B cell (primary cell): ENCODE measurements around the gene TICAM1. TPM values are rescaled to one million over a fixed set of nuclear protein-coding genes. Genes with fewer than 3 reads are reported as not detected.

Source experiments
- ATAC-seq: fragments of 200-7000 bp; cut with Tn5 transposase; one replicate; pipeline ENCODE4 v1.10.0; 2021; ENCODE audit warnings: low read depth, mild to moderate bottlenecking, moderate number of reproducible peaks, moderate library complexity
- CTCF ChIA-PET: fragments of 350-600 bp; sonication (Branson Sonifier 250); formaldehyde crosslinking; loops from one replicate; lab custom pipeline; 2021; ENCODE audit warnings: antibody characterized with exemption, inconsistent platforms; lab: Charles Lee
- POLR2A ChIA-PET: fragments of 350-600 bp; sonication (Branson Sonifier 250); formaldehyde crosslinking; loops from one replicate; lab custom pipeline; 2021; ENCODE audit warnings: antibody characterized with exemption; lab: Charles Lee
- DNase-seq: peaks from one replicate; pipeline ENCODE4 v3.0.0; 2013
- H2AFZ ChIP-seq: 2 replicates; pipeline ENCODE4 v1.6.1; 2012; ENCODE audit warnings: mild to moderate bottlenecking, low read depth, low read length; ENCODE audit not compliant: insufficient read depth, poor library complexity, severe bottlenecking
- H3K27ac ChIP-seq, 2 donors: 1 replicate in 1 of 2; 2 replicates in 1 of 2; pipeline ENCODE4 v1.5.1; 2012 to 2013; ENCODE audit warnings: low read length in 2 of 2, mild to moderate bottlenecking in 2 of 2, moderate library complexity in 1 of 2
- H3K27me3 ChIP-seq, 4 experiments: fragments of 200-600 bp in 1 of 4; sonication (generic) in 1 of 4; replicated peaks in 1 of 4; 1 replicate in 2 of 4; 2 replicates in 2 of 4; pipeline versions ENCODE4 v1.6.1 to v1.7.0; 2013 to 2016; ENCODE audit warnings: low read length in 3 of 4, mild to moderate bottlenecking in 2 of 4, mixed read lengths in 1 of 4, moderate library complexity in 1 of 4; ENCODE audit not compliant: insufficient read depth in 4 of 4, control insufficient read depth in 3 of 4; ENCODE audit errors: control extremely low read depth in 1 of 4
- H3K36me3 ChIP-seq, 2 experiments: replicated peaks in 1 of 2; 1 replicate in 1 of 2; 2 replicates in 1 of 2; pipeline versions ENCODE4 v1.6.1 to v1.7.1; 2013; ENCODE audit warnings: low read length in 1 of 2; ENCODE audit not compliant: insufficient read depth in 2 of 2, control insufficient read depth in 1 of 2; ENCODE audit errors: control extremely low read depth in 1 of 2, extremely low read depth in 1 of 2
- H3K4me1 ChIP-seq, 2 donors: fragments of 200-600 bp in 1 of 2; sonication (generic) in 1 of 2; 1 replicate in 1 of 2; 2 replicates in 1 of 2; pipeline versions ENCODE4 v1.5.1 to v1.6.1; 2013 to 2017; ENCODE audit warnings: low read length in 2 of 2; ENCODE audit not compliant: control insufficient read depth in 2 of 2, insufficient read depth in 2 of 2
- H3K4me2 ChIP-seq: replicated peaks from 2 replicates; pipeline ENCODE3; 2012; ENCODE audit warnings: mild to moderate bottlenecking, low read depth, low read length; ENCODE audit not compliant: poor library complexity, severe bottlenecking
- H3K4me3 ChIP-seq, 5 experiments: fragments of 200-600 bp in 1 of 5; sonication (generic) in 1 of 5; 1 replicate in 3 of 5; 2 replicates in 2 of 5; pipeline versions ENCODE4 v1.5.1 to v1.7.0; 2011 to 2016; ENCODE audit warnings: low read length in 4 of 5, mild to moderate bottlenecking in 4 of 5, low read depth in 2 of 5, control low read depth in 1 of 5, moderate library complexity in 1 of 5; ENCODE audit not compliant: insufficient read depth in 1 of 5; ENCODE audit errors: control extremely low read depth in 1 of 5, extremely low read depth in 1 of 5
- H3K79me2 ChIP-seq: fragments of 200-600 bp; sonication (generic); one replicate; pipeline ENCODE4 v1.6.0; 2016; ENCODE audit warnings: low read length; ENCODE audit not compliant: control insufficient read depth, insufficient read depth
- H3K9ac ChIP-seq: fragments of 200-600 bp; sonication (generic); 2 replicates; pipeline ENCODE4 v1.6.1; 2017; ENCODE audit warnings: mild to moderate bottlenecking, low read length, moderate library complexity
- H3K9me3 ChIP-seq, 3 donors: one replicate each; pipeline versions ENCODE4 v1.6.1 to v1.7.1; 2013; ENCODE audit warnings: low read length in 2 of 3; ENCODE audit not compliant: control insufficient read depth in 2 of 3, insufficient read depth in 1 of 3; ENCODE audit errors: control extremely low read depth in 1 of 3
- H4K20me1 ChIP-seq: 2 replicates; pipeline ENCODE4 v1.6.0; 2012; ENCODE audit warnings: mild to moderate bottlenecking, low read length; ENCODE audit not compliant: insufficient read depth, control insufficient read depth, poor library complexity, severe bottlenecking
- H3K27ac Mint-ChIP-seq: one replicate; pipeline ENCODE4 v1.8.0; 2021; ENCODE audit warnings: mixed read lengths
- H3K27me3 Mint-ChIP-seq: one replicate; pipeline ENCODE4 v1.8.0; 2021; ENCODE audit warnings: mixed read lengths
- H3K4me1 Mint-ChIP-seq: one replicate; pipeline ENCODE4 v1.8.0; 2021; ENCODE audit warnings: mixed read lengths
- H3K4me3 Mint-ChIP-seq: one replicate; pipeline ENCODE4 v1.8.0; 2021; ENCODE audit warnings: mixed read lengths
- H3K9me3 Mint-ChIP-seq: one replicate; pipeline ENCODE4 v1.8.0; 2022; ENCODE audit warnings: mixed read lengths; ENCODE audit not compliant: insufficient read depth
- CTCF ChIP-seq: fragments of 200-600 bp; IDR thresholded peaks from one replicate; pipeline ENCODE4 v1.8.0; 2022; ENCODE audit warnings: antibody characterized with exemption, mild to moderate bottlenecking
- EZH2 ChIP-seq: IDR thresholded peaks from 2 replicates; pipeline ENCODE4 v1.6.1; 2012; ENCODE audit warnings: borderline replicate concordance, low read depth, mild to moderate bottlenecking, moderate library complexity, low read length; ENCODE audit not compliant: insufficient read depth, poor library complexity, severe bottlenecking
- WGBS: methylation state at CpG from one replicate; pipeline ENCODE4 v1.1.5; 2013; ENCODE audit warnings: missing lambda C conversion rate; ENCODE audit not compliant: insufficient coverage; 5-methylcytosine and 5-hydroxymethylcytosine counted together
- intact Hi-C: fragments of 100-400 bp; cut with micrococcal nuclease; formaldehyde crosslinking; loops from one replicate; pipeline ENCODE4 v1.10.0; 2022
- polyA minus RNA-seq: library from RNA; depleted of rRNA, polyadenylated mRNA; stranded (reverse); fragments of >200 nt; gene quantifications from 2 replicates; pipeline ENCODE4 v1.2.3, GENCODE V29; 2012
- polyA plus RNA-seq: library from polyadenylated mRNA; depleted of rRNA; stranded (reverse); fragments of >200 nt; gene quantifications from 2 replicates; pipeline ENCODE4 v1.2.3, GENCODE V29; 2012
- total RNA-seq, 2 donors: library from RNA; stranded (reverse); fragments of 120-200 nt in 1 of 2; gene quantifications; 1 replicate in 1 of 2; 2 replicates in 1 of 2; pipeline versions ENCODE4 v1.2.3 to v1.2.4, GENCODE V29; 2013 to 2022

The TICAM1 gene
- total RNA-seq (18.1 and 19.7 TPM in 2 replicates), polyA plus RNA-seq (12.7 and 15.1 TPM in 2 replicates), polyA minus RNA-seq (13.3 and 29.5 TPM in 2 replicates)
- total RNA-seq (2013), result 2.3 TPM

DNA sequence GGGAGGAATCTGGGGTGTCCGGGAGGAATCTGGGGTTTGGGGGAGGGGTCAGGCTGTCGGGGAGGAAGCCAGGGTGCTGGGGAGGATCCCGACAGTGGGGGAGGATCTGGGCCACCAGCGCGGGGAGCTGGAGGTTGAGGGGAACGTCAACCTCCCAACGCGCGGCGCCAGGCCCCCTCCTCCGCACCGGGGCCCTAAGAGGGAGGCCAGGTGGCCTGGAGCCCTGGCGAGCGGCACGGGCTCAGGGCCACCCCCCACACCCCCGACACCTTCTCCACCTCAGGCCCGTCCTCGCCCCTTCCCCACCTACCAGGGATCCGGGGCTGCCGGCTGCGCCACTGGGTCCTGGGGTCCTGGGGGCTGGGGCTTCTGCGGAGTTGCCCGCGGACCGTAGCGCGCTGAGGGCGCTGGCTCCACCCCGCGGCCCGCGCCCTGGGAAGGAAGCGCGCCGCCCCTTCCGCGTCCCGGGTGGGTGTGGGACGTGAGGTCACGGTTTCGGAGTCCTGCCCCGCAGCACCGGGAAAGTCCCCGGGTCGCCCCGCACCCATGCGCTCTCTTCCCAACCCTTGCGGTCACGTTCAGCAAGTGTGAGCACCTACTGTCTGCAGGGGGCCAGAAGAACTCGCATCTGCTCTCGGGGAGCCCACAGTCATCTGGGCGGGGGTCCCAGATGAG is at the start of gene TICAM1:
TICAM1 (minus strand) TSS at position 409 of the 675 bp plus-strand sequence. CDS start 13,335 bp downstream, outside the sequence.
- H3K9me3 Mint-ChIP-seq, result no peaks in the 10 kb centered on the region
- Histone ChIP-seq H3K4me2 (peak within 1 kb of the TSS; percentile 93), H3K4me3 (peak within 1 kb of the TSS; percentile 84 to 96 (median 89)), H3K27me3 (no peaks in the 10 kb centered on the region), H3K36me3 (no peaks in the 10 kb centered on the region), H3K4me1 (peaks cover 17 to 41% of the 10 kb centered on the region in 2 donors), H2AFZ (peak within 1 kb of the TSS; percentile 75), H3K27ac (peak within 1 kb of the TSS; percentile 91 to 92), H3K9ac (peak within 1 kb of the TSS; percentile 87), H3K9me3 (no peaks in the 10 kb centered on the region), H4K20me1 (peaks cover 17% of the 10 kb centered on the region), H3K79me2 (peaks cover 46% of the 10 kb centered on the region)
- H3K4me3 Mint-ChIP-seq, result peak within 1 kb of the TSS; percentile 93
- under 1% methylated on average over 47 of the region's 52 CpGs for WGBS
- H3K27me3 Mint-ChIP-seq, result no peaks in the 10 kb centered on the region
- no peak for TF ChIP-seq EZH2
- TF ChIP-seq CTCF, result no peak
- CTCF ChIA-PET, result interaction anchor here (0.9 to 11.1 kb wide), 11 partner anchors 9 to 99 kb away, joined by 3 to 135 read pairs (median 3); partner anchors contain the start of gene FEM1A
- peak; percentile 91 for DNase-seq
- intact Hi-C loops, result no loop called here
- POLR2A ChIA-PET, result interaction anchor here (0.7 kb wide), 1 partner anchor 15 kb away, joined by 4 read pairs; no protein-coding TSS in a partner anchor
- ATAC-seq, result peak; percentile 80
- H3K4me1 Mint-ChIP-seq, result peaks cover 30% of the 10 kb centered on the region
- H3K27ac Mint-ChIP-seq, result peak within 1 kb of the TSS; percentile 93

GRCh38 chr19:4879041-4879440 is 47.5 kb upstream of the TICAM1 start:
- ATAC-seq (no peak), DNase-seq (no peak)
- Histone ChIP-seq H3K36me3 (no peaks in the 10 kb centered on the region), H3K27me3 (peaks cover 0 to 14% (median 1%) of the 10 kb centered on the region in 4 experiments), H4K20me1 (peaks cover 7% of the 10 kb centered on the region), H2AFZ (no peak overlapping the region), H3K4me2 (peak overlapping the region; percentile 58), H3K9me3 (no peaks in the 10 kb centered on the region), H3K9ac (no peak overlapping the region), H3K27ac (no peak overlapping the region), H3K4me1 (peaks cover 13 to 18% of the 10 kb centered on the region in 2 donors), H3K79me2 (peaks cover 16% of the 10 kb centered on the region), H3K4me3 (no peak overlapping the region)
- Mint-ChIP-seq H3K4me3 (no peak overlapping the region), H3K9me3 (no peaks in the 10 kb centered on the region), H3K27ac (no peak overlapping the region), H3K4me1 (peaks cover 12% of the 10 kb centered on the region), H3K27me3 (no peaks in the 10 kb centered on the region)
- ChIA-PET POLR2A (no interaction called here), CTCF (interaction anchor here (0.6 to 1.2 kb wide), 2 partner anchors 33 to 122 kb away, joined by 3 to 4 read pairs; no protein-coding TSS in a partner anchor)
- 93% methylated on average over 6 of the region's 11 CpGs for WGBS
- intact Hi-C loops, result no loop called here
- no peak for TF ChIP-seq CTCF
- TF ChIP-seq EZH2, result no peak
